NCI-H146 treated with DMSO at 0.1 percent for 48 hours (cell line): ENCODE results near the gene PEAK1.
"Not testable (repeated sequence)": the region's sequence is repeated elsewhere in the genome, so short reads cannot be mapped to it uniquely, and the experiment has no call there.

Experiments
- DNase-seq: peaks from one replicate; lab custom pipeline; 2025; ENCODE audit not compliant: unreplicated experiment; lab: John Stamatoyannopoulos, UW

The PEAK1 gene

GRCh38 chr15:77421370-77421700, 1.4 kb upstream of the PEAK1 start:
- DNase-seq, result no peak

GRCh38 chr15:77420610-77421369, 886 bp upstream of the PEAK1 start, which contains the start of gene HMG20A:
Gene HMG20A (plus strand): TSS chr15:77420888. CDS start chr15:77458408, 37,520 bp downstream.
- peak; percentile 78 for DNase-seq

GRCh38 chr15:77418966-77419835, 703 bp downstream of the PEAK1 start:
- DNase-seq, result no peak

GRCh38 chr15:77418391-77418965, 1.4 kb downstream of the PEAK1 start:
- DNase-seq, result no peak

- no peak for DNase-seq
Measured at GRCh38 chr15:77417602-77418001, 2.3 kb downstream of the PEAK1 start.

- no peak for DNase-seq
Measured at GRCh38 chr15:77416954-77417353, 3.0 kb downstream of the PEAK1 start.

GRCh38 chr15:77416148-77416455, 3.8 kb downstream of the PEAK1 start:
- DNase-seq, result no peak

GRCh38 chr15:77415450-77416147, 4.3 kb downstream of the PEAK1 start:
- DNase-seq, result no peak

- no peak for DNase-seq
Measured at GRCh38 chr15:77414789-77415442, 5.0 kb downstream of the PEAK1 start.

- DNase-seq, result no peak
Measured at GRCh38 chr15:77413699-77414349, 6.1 kb downstream of the PEAK1 start.

GRCh38 chr15:77412972-77413698, 6.8 kb downstream of the PEAK1 start:
- no peak for DNase-seq

- DNase-seq, result no peak
Measured at GRCh38 chr15:77411619-77411976, 8.3 kb downstream of the PEAK1 start.

- peak; percentile 5 for DNase-seq
Measured at GRCh38 chr15:77410701-77411618, 8.9 kb downstream of the PEAK1 start.

GRCh38 chr15:77410157-77410500, 9.8 kb downstream of the PEAK1 start:
- DNase-seq, result not testable (repeated sequence)

- DNase-seq, result no peak
Measured at GRCh38 chr15:77409259-77410156, 10.4 kb downstream of the PEAK1 start.

- DNase-seq, result no peak
Measured at GRCh38 chr15:77406846-77407245, 13.1 kb downstream of the PEAK1 start.

- not testable (repeated sequence) for DNase-seq
Measured at GRCh38 chr15:77406173-77406759, 13.6 kb downstream of the PEAK1 start.
